HepG2 (cell line): Measurements from ENCODE around the gene GNPAT. TPM values are rescaled to one million over a fixed set of nuclear protein-coding genes. Genes with fewer than 3 reads are reported as not detected.
A peak's percentile ranks its signal among the peaks of the same experiment; 100 is the strongest.

Experiments used
- EED ChIP-seq: sonication (generic); formaldehyde crosslinking; IDR thresholded peaks from 2 replicates; pipeline ENCODE4 v1.5.0; 2020; ENCODE audit warnings: mild to moderate bottlenecking, missing genetic modification reagents
- ELF4 ChIP-seq: sonication (generic); formaldehyde crosslinking; IDR thresholded peaks from 2 replicates; pipeline ENCODE4 v1.5.0; 2020; ENCODE audit warnings: missing genetic modification reagents, mild to moderate bottlenecking, moderate library complexity, borderline replicate concordance
- FOXJ3 ChIP-seq: sonication (generic); formaldehyde crosslinking; IDR thresholded peaks from 2 replicates; pipeline ENCODE4 v1.4.0; 2020; ENCODE audit warnings: missing genetic modification reagents, mild to moderate bottlenecking, borderline replicate concordance
- HCFC1 ChIP-seq: fragments of 150-350 bp; IDR thresholded peaks from 2 replicates; pipeline ENCODE4 v1.6.1; 2014; ENCODE audit warnings: low read depth, low read length
- MTF1 ChIP-seq: sonication (generic); formaldehyde crosslinking; IDR thresholded peaks from 2 replicates; pipeline ENCODE4 v1.5.0; 2020; ENCODE audit warnings: missing genetic modification reagents
- SYNCRIP ChIP-seq: fragments of 200-400 bp; formaldehyde crosslinking; IDR thresholded peaks from 2 replicates; pipeline ENCODE4 v1.6.1; 2018; ENCODE audit warnings: mild to moderate bottlenecking, low read depth, low read length; ENCODE audit not compliant: insufficient read depth
- ZBTB7B ChIP-seq: sonication (generic); formaldehyde crosslinking; IDR thresholded peaks from 2 replicates; pipeline ENCODE4 v1.4.0; 2020; ENCODE audit warnings: missing genetic modification reagents
- ZC3H13 ChIP-seq: sonication (generic); formaldehyde crosslinking; IDR thresholded peaks from 2 replicates; pipeline ENCODE4 v1.8.1; 2023; ENCODE audit warnings: mild to moderate bottlenecking, missing genetic modification reagents, moderate library complexity
- ZNF230 ChIP-seq: sonication (generic); formaldehyde crosslinking; IDR thresholded peaks from 2 replicates; pipeline ENCODE4 v1.4.0; 2020; ENCODE audit warnings: mild to moderate bottlenecking, missing genetic modification reagents
- ZNF235 ChIP-seq: sonication (generic); formaldehyde crosslinking; IDR thresholded peaks from 2 replicates; pipeline ENCODE4 v1.8.1; 2023; ENCODE audit warnings: mild to moderate bottlenecking, missing genetic modification reagents, borderline replicate concordance
- ZNF292 ChIP-seq: sonication (generic); formaldehyde crosslinking; IDR thresholded peaks from 2 replicates; pipeline ENCODE4 v1.8.1; 2022; ENCODE audit warnings: mild to moderate bottlenecking, low read depth, missing genetic modification reagents, borderline replicate concordance
- ZNF670 ChIP-seq: sonication (generic); formaldehyde crosslinking; IDR thresholded peaks from 2 replicates; pipeline ENCODE4 v1.8.0; 2022; ENCODE audit warnings: mild to moderate bottlenecking, missing genetic modification reagents, borderline replicate concordance
- polyA plus RNA-seq, 8 experiments: library from polyadenylated mRNA; depleted of rRNA in 3 of 8; stranded (reverse) in 7 of 8; unstranded in 1 of 8; fragments of >200 nt; fragmentation: Illumina TruSeq in 4 of 8; extraction: Trizol in 4 of 8; gene quantifications; 2 replicates each; pipeline versions ENCODE4 v1.2.1 to v1.2.3, GENCODE V29; 2011 to 2016; ENCODE audit warnings: low read depth in 4 of 8, missing spikeins in 1 of 8, mixed read lengths in 1 of 8; ENCODE audit not compliant: insufficient read depth in 1 of 8
- total RNA-seq, 5 experiments: library from RNA; depleted of rRNA; stranded (reverse); fragments of >200 nt; fragmentation: Illumina TruSeq; extraction: Trizol; gene quantifications; 2 replicates each; pipeline ENCODE4 v1.2.3, GENCODE V29; 2016; ENCODE audit warnings: low read depth in 1 of 5
- TF ChIP-seq, protein P1 (sequence below): sonication (generic); formaldehyde crosslinking; IDR thresholded peaks from 2 replicates; pipeline ENCODE4 v1.4.0; 2020; ENCODE audit warnings: missing genetic modification reagents
- TF ChIP-seq, protein P2 (sequence below): IDR thresholded peaks from 2 replicates; pipeline ENCODE4 v1.6.1; 2016
- TF ChIP-seq, protein P3 (sequence below): sonication (generic); formaldehyde crosslinking; IDR thresholded peaks from 2 replicates; pipeline ENCODE4 v1.5.0; 2020; ENCODE audit warnings: missing genetic modification reagents, mild to moderate bottlenecking, borderline replicate concordance
- TF ChIP-seq, protein P4 (sequence below): sonication (generic); formaldehyde crosslinking; conservative IDR thresholded peaks from 2 replicates; pipeline ENCODE4 v1.8.0; 2022; ENCODE audit warnings: mild to moderate bottlenecking, moderate library complexity, missing genetic modification reagents
- TF ChIP-seq, protein P5 (sequence below): sonication (generic); formaldehyde crosslinking; IDR thresholded peaks from 2 replicates; pipeline ENCODE4 v1.8.0; 2022; ENCODE audit warnings: mild to moderate bottlenecking, missing genetic modification reagents

GNPAT gene
- total and polyA plus RNA-seq, 2 of the 13 experiments (the other 11 are each of a cell fraction or from before 2014, with no cell fraction given) = 58.3 to 114 TPM

DNA sequence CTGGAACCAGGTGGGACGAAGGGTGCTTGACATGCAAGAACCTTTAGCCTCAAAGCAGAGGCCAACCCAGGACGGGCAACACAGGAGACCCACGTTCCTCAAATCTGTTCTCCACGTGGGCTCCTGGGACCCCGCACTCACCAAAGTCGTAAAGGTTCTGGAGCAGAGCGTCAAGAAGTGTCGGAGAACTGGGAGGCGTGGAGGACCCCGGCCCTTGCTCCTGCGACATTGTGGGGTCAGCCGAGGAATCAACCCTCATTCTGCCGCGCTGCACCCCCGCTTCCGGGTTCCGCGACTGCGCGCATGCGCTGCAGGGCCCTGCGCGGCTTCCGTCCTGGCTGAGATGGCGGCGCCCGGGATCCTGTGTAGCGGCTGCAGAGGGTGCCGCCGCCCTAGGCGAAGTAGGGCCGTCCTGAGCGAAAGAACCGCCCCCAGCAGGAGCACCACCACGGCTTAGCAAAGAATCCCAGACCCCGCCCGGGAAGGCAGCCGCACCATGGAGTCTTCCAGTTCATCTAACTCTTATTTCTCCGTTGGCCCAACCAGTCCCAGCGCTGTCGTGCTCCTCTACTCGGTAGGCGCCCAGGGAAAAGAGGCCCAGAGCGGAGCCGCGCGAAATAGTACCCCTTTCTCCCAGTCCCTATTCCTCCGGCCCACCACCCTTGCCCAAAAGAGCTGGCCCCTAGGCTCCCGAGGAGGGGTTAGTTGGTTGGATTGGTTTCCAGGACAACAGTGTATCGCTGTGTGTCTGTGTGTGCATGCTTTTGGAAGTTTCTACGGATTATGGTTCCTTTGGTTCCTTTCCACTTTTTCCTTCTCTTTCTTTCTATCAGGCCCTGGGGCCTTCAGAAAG, at the start of gene GNPAT (continued):
- TF ChIP-seq, protein P1, sequence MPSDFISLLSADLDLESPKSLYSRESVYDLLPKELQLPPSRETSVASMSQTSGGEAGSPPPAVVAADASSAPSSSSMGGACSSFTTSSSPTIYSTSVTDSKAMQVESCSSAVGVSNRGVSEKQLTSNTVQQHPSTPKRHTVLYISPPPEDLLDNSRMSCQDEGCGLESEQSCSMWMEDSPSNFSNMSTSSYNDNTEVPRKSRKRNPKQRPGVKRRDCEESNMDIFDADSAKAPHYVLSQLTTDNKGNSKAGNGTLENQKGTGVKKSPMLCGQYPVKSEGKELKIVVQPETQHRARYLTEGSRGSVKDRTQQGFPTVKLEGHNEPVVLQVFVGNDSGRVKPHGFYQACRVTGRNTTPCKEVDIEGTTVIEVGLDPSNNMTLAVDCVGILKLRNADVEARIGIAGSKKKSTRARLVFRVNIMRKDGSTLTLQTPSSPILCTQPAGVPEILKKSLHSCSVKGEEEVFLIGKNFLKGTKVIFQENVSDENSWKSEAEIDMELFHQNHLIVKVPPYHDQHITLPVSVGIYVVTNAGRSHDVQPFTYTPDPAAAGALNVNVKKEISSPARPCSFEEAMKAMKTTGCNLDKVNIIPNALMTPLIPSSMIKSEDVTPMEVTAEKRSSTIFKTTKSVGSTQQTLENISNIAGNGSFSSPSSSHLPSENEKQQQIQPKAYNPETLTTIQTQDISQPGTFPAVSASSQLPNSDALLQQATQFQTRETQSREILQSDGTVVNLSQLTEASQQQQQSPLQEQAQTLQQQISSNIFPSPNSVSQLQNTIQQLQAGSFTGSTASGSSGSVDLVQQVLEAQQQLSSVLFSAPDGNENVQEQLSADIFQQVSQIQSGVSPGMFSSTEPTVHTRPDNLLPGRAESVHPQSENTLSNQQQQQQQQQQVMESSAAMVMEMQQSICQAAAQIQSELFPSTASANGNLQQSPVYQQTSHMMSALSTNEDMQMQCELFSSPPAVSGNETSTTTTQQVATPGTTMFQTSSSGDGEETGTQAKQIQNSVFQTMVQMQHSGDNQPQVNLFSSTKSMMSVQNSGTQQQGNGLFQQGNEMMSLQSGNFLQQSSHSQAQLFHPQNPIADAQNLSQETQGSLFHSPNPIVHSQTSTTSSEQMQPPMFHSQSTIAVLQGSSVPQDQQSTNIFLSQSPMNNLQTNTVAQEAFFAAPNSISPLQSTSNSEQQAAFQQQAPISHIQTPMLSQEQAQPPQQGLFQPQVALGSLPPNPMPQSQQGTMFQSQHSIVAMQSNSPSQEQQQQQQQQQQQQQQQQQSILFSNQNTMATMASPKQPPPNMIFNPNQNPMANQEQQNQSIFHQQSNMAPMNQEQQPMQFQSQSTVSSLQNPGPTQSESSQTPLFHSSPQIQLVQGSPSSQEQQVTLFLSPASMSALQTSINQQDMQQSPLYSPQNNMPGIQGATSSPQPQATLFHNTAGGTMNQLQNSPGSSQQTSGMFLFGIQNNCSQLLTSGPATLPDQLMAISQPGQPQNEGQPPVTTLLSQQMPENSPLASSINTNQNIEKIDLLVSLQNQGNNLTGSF (CRISPR knock-in tag) = no peak
- TF ChIP-seq, protein P2, sequence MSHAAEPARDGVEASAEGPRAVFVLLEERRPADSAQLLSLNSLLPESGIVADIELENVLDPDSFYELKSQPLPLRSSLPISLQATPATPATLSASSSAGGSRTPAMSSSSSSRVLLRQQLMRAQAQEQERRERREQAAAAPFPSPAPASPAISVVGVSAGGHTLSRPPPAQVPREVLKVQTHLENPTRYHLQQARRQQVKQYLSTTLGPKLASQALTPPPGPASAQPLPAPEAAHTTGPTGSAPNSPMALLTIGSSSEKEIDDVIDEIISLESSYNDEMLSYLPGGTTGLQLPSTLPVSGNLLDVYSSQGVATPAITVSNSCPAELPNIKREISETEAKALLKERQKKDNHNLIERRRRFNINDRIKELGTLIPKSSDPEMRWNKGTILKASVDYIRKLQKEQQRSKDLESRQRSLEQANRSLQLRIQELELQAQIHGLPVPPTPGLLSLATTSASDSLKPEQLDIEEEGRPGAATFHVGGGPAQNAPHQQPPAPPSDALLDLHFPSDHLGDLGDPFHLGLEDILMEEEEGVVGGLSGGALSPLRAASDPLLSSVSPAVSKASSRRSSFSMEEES (CRISPR knock-in tag) = no peak; the same call in 1 of the 2 replicates
- TF ChIP-seq MTF1 (CRISPR knock-in tag) (no peak), ELF4 (CRISPR knock-in tag) (peak; percentile 98), ZNF235 (CRISPR knock-in tag) (no peak), EED (CRISPR knock-in tag) (peak; percentile 47; the same call in 1 of the 2 replicates), HCFC1 (no peak), ZBTB7B (CRISPR knock-in tag) (peak; percentile 52; the same call in 1 of the 2 replicates), ZNF292 (CRISPR knock-in tag) (0 out of 2 replicates have a peak, but pooled peaks have one; percentile 36), ZNF230 (no peak), ZNF670 (CRISPR knock-in tag) (no peak), SYNCRIP (no peak), ZC3H13 (CRISPR knock-in tag) (no peak), FOXJ3 (CRISPR knock-in tag) (peak; percentile 9; the same call in 1 of the 2 replicates)
- TF ChIP-seq, protein P3, sequence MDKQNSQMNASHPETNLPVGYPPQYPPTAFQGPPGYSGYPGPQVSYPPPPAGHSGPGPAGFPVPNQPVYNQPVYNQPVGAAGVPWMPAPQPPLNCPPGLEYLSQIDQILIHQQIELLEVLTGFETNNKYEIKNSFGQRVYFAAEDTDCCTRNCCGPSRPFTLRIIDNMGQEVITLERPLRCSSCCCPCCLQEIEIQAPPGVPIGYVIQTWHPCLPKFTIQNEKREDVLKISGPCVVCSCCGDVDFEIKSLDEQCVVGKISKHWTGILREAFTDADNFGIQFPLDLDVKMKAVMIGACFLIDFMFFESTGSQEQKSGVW (CRISPR knock-in tag) = no peak
- TF ChIP-seq, protein P4, sequence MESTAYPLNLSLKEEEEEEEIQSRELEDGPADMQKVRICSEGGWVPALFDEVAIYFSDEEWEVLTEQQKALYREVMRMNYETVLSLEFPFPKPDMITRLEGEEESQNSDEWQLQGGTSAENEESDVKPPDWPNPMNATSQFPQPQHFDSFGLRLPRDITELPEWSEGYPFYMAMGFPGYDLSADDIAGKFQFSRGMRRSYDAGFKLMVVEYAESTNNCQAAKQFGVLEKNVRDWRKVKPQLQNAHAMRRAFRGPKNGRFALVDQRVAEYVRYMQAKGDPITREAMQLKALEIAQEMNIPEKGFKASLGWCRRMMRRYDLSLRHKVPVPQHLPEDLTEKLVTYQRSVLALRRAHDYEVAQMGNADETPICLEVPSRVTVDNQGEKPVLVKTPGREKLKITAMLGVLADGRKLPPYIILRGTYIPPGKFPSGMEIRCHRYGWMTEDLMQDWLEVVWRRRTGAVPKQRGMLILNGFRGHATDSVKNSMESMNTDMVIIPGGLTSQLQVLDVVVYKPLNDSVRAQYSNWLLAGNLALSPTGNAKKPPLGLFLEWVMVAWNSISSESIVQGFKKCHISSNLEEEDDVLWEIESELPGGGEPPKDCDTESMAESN (CRISPR knock-in tag) = peak; percentile 78
- TF ChIP-seq, protein P5, sequence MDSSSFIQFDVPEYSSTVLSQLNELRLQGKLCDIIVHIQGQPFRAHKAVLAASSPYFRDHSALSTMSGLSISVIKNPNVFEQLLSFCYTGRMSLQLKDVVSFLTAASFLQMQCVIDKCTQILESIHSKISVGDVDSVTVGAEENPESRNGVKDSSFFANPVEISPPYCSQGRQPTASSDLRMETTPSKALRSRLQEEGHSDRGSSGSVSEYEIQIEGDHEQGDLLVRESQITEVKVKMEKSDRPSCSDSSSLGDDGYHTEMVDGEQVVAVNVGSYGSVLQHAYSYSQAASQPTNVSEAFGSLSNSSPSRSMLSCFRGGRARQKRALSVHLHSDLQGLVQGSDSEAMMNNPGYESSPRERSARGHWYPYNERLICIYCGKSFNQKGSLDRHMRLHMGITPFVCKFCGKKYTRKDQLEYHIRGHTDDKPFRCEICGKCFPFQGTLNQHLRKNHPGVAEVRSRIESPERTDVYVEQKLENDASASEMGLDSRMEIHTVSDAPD (CRISPR knock-in tag) = peak; percentile 30; the same call in 1 of the 2 replicates
